ENCODE measurements around the gene FHOD3.

- no peak for TF ChIP-seq CTCF (IDR thresholded peaks at IDR 0.05; ENCODE audit: insufficient read depth, low read depth, low read length)
- no peak for TF ChIP-seq EZH2 (IDR thresholded peaks at IDR 0.05; ENCODE audit: insufficient read depth, low read length)
These were observed 519.5 kb downstream of the FHOD3 start for GRCh38 chr18:36817039-36817438.
